HG02623 (cell line): ENCODE measurements around the gene ERCC1.
"Not testable (repeated sequence)": the region's sequence is repeated elsewhere in the genome, so short reads cannot be mapped to it uniquely, and the experiment has no call there.

Experiments
- ATAC-seq: cut with Tn5 transposase; IDR thresholded peaks from one replicate; pipeline ENCODE4 v1.9.1; 2021; ENCODE audit warnings: moderate library complexity; ENCODE audit not compliant: unreplicated experiment

ERCC1 gene

GRCh38 chr19:45431008-45431407, 7.3 kb upstream of the ERCC1 start:
- not testable (repeated sequence) for ATAC-seq

DNA sequence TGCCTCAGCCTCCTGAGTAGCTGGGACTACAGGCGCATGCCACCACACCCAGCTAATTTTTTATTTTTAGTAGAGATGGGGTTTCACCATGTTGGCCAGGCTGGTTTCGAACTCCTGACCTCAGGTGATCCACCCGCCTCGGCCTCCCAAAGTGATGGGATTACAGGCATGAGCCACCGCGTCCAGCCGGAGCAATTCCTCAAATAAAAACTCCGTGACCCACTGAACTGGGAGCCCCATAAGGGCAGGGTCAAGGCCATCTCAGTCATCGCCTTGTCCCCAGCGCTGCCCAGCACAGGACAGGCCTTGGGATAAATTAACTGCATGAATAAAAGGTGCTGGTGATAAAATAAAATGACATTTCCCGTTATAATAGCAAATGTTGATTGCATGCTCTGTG, 6.2 kb upstream of the ERCC1 start:
- not testable (repeated sequence) for ATAC-seq

DNA sequence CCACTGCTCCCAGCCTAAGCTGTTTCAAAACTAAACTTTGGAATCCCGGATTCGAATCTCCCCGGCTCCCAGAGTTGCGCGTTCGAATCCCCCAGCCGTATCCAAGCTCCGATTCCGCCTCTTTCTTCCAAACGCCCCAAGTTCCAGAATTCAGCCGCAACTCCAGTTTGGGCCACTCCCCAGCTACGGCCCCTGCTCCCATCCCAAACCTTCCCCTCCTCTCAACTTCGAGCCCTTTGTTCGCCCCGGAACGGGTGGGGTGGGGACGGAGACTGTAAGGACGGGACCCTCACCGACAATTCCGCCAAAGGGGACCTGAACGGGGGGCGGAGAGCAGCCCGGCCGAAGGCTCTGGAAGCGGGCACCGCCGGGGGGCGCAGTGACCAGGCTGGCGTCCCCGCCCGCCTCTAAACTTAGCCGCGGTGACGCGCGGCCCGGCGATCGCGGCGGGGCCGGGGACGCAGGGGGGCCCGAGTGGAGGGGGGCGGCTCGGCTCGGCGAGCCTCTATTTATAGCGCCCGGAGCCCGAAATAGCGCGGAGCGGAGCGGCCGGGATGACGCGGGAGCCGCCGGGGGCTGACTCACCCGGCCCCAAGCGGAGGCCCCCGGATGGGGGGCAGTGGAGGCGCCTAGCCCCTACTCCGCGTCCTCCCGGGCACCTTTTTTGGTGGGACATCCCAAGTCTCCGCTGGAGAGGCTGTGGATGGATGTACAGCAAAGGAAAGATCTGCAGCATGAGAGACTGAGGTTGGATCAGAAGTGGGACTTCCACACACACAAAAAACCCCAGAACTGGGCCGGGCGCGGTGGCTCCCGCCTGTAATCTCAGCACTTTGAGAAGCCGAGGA, 4.9 kb upstream of the ERCC1 start:
- no peak for ATAC-seq

DNA sequence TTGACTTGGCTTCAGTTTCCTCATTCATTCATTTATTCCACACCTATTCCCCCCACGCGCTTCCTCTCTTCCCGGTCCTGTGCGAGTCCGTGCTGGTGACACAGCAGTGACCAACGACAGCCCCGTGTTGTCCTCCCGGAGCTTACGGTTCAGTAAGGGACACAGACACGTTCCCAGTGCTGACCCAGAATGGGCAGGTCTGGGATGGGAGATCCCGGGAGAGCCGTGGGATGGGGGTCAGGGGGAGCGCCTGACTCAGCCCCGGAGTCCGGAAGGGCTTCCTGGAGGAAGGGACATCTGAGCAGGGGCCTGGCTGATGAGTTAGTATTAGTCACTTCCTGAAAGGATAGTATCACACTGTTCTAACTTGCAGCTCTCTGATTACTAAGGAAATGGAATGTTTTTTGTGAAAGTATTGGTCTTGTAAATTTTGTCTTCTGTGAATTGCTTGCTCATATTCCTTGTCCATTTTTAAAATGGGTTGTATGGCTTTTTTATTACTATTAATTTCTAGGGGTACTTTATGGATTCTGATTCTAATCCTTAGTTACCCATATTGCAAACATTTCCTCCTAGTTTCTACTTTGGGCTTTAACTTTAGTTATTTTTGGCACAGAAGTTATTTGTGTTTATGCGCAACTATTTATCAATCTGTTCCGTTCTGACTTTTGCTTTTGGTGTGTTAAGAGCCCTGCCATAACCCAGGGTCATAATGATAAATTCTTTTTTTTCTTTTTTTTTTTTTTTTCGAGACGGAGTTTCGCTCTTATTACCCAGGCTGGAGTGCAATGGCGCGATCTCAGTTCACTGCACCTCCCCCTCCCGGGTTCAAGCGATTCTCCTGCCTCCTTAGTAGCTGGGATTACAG, 708 bp upstream of the ERCC1 start:
- ATAC-seq, result no peak

GRCh38 chr19:45423033-45423588, 606 bp downstream of the ERCC1 start:
- no peak for ATAC-seq

DNA sequence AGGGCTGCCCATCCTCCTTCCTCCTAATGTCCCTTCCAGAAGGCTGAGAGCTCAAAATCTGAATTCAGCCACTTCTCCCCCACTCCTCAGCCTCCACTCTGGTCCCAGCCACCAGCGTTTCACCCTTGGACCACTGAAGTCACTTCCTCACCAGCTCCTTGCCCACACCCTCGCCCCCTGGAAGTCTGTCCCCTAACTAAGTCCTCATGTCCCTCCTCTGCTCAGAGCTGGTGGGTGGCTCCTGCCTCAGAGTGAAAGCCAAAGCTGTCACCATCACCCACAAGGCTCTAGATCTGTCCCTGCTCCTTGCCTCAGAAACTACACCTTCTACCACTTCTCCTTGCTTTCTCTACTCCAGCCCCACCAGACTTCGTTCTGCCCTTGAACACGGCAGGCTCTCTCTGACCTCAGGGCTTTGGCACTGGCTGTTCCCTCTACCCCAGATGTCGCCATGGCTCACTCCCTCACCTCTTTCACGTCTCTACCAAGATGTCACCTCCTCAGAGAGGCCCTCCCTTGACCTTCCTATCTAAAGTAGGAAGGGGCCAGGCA, 1.7 kb downstream of the ERCC1 start:
- ATAC-seq, result no peak

GRCh38 chr19:45420871-45421270, 2.8 kb downstream of the ERCC1 start:
- ATAC-seq, result no peak

GRCh38 chr19:45420356-45420755, 3.4 kb downstream of the ERCC1 start:
- no peak for ATAC-seq

- ATAC-seq, result no peak
Observed at GRCh38 chr19:45419895-45420294, 3.8 kb downstream of the ERCC1 start.

- peak; percentile 63 for ATAC-seq
Observed at GRCh38 chr19:45419396-45419795, 4.3 kb downstream of the ERCC1 start.

DNA sequence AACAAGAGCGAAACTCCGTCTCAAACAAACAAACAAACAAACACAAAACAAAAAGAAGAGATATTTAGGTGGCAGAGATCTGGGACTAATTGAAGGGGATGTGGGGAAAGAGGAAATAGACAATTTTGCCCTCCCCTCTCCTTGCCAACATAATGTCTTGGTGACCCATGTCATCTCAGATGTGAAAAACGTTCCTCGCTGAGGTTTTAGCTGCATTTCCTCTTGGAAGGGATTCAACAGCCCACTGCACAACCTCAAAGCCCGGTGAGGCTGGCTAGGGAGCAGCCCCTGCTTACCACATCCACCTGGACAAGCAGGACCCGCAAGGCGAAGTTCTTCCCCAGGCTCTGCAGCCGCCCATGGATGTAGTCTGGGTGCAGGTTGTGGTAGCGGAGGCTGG, 4.9 kb downstream of the ERCC1 start:
- ATAC-seq, result no peak

DNA sequence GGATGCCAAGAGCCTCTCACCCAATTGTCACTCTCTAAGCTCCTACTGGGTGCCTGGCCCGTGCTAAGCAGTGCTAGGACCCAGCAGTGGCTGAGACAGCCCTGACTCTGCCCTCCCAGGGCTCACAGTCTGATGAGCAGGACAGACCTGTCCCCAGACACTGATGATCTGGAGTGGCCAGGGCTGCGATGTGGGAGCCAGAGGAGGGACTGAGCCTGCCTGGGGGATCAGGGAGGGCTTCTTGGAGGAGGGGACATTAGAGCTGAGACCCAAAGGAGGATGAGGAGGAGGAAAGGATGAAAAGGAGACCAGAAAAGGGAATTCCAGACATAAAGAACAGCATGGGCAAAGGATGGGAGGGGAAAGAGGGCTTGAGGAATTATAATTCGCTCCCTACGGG, 6.6 kb downstream of the ERCC1 start:
- ATAC-seq, result no peak

DNA sequence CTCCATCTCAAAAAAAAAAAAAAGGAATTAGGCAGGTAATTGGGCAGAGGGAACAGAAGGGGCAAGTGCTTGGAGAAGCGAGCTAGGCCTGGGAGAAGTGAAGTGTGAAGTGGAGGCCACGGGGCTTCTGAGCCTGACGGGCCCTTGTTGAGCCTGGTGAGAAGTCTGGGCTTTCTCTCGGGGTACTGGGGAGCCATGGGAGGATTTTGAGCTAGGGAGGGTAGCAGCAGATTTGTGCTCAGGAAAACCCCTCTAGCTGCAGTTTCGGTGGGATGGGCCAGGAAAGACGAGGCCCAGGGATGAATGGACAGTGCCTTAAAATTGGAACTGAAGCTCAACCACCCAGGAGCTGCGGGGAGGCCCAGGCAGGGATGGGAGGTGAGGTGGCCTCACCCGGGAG, 9.2 kb downstream of the ERCC1 start:
- no peak for ATAC-seq

DNA sequence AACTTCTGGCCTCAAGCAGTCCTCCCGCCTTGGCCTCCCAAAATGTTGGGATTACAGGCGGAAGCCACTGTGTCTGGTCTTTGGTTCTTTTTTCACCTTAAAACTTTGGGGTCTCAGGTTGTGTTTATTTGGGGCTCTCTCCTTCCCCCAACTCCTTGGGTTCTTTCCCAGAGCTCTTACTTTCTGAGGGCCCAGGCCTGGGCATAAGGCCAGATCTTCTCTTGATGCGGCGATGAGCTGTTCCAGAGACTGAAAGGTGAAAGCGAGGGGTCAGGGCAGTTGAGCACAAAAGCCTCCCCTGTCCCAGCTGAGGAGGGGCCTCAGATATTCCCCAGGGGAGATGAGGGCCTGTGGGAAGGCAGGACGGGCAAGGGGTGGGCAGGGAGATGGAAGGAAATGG, 10.2 kb downstream of the ERCC1 start:
- ATAC-seq, result no peak

- not testable (repeated sequence) for ATAC-seq
Observed at GRCh38 chr19:45410330-45410729, 13.4 kb downstream of the ERCC1 start.

DNA sequence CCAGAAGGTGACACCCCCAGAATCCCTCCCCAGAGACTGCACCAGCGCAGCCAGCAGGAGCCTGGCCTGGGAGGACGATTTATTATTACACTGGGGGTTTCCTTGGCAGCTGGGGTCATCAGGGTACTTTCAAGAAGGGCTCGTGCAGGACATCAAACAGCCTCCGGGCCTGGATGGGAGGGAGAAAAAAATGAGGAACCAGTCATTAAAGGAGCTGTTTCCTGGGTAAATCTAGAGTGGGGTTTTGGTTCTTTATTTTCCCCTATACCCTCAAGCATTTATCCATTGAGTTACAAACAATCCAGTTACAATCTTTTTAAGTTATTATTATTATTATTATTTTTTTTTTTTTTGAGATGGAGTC, 14.2 kb downstream of the ERCC1 start:
- ATAC-seq, result no peak

GRCh38 chr19:45408830-45409556, 14.7 kb downstream of the ERCC1 start:
- ATAC-seq, result no peak

DNA sequence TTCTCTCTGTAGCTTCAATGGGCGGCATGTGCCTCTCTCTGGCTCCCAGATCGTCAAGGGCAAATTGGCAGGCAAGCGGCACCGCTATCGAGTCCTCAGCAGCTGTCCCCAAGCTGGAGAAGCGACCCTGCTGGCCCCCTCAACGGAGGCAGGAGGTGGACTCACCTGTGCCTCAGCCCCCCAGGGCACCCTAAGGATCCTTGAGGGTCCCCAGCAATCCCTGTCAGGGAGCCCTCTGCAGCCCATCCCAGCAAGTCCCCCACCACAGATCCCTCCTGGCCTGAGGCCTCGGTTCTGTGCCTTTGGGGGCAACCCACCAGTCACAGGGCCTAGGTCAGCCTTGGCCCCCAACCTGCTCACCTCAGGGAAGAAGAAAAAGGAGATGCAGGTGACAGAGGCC, 15.6 kb downstream of the ERCC1 start:
- no peak for ATAC-seq

DNA sequence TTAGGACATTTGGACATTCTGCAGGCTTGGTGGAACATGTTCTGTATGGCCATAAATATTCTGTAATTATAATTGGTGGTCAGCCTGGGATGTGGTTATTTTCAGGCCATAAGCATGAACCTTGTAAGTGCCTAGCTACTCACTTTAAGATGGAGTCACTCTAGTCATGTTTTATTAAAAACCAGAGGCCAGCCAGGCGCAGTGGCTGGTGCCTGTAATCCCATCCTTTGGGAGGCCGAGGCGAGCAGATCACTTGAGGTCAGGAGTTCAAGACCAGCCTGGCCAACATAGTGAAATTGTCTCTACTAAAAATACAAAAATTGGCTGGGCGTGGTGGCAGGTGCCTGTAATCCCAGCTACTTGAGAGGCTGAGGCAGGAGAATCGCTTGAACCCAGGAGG, 16.1 kb downstream of the ERCC1 start:
- not testable (repeated sequence) for ATAC-seq

DNA sequence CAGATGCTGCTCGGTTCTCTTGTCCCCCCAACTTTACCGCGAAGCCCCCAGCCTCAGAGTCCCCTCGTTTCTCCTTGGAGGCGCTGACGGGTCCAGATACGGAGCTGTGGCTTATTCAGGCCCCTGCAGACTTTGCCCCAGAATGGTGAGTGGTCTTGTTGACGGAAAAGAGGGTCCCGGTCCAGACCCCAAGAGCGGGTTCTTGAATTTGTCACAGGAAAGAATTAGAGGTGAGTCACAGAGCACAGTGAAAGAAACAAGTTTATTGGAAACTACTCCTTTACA, 16.7 kb downstream of the ERCC1 start:
- ATAC-seq, result no peak
